NCI-H345 (cell line): ENCODE results near the gene IQCE.

Experiments
- DNase-seq: peaks from one replicate; lab custom pipeline; 2025; lab: John Stamatoyannopoulos, UW

Gene IQCE, protein sequence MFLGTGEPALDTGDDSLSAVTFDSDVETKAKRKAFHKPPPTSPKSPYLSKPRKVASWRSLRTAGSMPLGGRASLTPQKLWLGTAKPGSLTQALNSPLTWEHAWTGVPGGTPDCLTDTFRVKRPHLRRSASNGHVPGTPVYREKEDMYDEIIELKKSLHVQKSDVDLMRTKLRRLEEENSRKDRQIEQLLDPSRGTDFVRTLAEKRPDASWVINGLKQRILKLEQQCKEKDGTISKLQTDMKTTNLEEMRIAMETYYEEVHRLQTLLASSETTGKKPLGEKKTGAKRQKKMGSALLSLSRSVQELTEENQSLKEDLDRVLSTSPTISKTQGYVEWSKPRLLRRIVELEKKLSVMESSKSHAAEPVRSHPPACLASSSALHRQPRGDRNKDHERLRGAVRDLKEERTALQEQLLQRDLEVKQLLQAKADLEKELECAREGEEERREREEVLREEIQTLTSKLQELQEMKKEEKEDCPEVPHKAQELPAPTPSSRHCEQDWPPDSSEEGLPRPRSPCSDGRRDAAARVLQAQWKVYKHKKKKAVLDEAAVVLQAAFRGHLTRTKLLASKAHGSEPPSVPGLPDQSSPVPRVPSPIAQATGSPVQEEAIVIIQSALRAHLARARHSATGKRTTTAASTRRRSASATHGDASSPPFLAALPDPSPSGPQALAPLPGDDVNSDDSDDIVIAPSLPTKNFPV

DNA sequence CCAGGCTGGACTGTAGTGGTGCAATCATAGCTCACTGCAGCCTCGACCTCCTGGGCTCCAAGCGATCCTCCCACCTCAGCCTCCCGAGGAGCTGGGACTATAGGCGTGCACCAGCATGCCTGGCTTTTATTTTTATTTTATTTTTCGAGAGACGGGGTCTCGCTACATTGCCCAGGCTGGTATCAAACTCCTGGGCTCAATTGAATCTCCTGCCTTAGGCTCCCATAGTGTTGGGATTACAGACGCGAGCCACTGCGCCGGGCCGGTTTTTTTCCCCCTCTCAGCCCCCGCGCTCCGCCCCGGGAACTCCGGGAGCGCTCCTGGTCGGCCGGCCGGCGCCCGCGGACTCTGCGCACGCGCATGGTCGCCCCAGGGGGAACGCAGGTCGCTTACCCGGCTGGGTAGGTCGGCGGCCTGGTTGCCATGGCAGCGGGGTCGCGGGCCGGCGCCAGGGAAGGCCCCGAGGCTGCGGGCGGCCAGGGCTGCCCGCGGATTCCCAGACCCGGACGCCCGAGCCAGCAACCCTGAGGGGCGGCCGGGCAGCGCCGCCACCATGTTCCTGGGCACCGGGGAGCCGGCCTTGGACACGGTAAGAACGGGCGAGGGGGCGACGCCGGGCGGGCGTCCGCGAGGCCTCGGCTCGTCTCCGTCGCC lies at the start of gene IQCE:
TSS of gene IQCE (plus strand) at position 351 of the 654 bp plus-strand sequence. CDS start at position 554, 203 bp downstream.
- DNase-seq: peak; percentile 84

DNA sequence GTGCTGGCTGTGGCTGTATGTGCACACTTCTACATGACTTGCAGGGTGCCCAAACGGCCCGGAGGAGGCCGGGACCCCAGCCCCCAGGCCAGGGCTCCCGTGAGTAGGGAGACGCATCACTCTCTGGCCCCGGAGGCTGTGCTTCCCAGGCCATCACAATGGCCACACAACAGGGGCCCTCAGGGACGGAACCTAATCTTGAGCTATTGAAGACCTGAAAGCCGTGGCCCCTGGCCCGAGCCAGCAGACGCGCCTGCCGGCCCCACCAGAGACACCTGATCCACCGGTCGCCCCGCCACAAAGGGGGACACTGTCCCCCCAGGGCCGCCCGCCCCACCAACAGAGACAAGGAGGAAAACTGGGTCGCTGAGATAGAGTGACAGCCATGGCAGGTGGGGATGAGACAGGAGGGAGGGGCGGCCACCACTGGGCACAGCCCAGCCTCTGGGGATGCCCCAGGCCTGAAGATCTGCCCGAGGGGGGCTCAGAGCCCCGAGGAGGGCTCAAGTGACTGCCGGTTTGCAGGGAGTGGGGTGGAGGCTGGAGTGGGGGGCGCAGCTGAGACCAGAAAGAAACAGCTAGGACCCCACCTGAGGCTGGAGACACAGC lies 49.4 kb upstream of the IQCE start:
- DNase-seq: no peak

DNA sequence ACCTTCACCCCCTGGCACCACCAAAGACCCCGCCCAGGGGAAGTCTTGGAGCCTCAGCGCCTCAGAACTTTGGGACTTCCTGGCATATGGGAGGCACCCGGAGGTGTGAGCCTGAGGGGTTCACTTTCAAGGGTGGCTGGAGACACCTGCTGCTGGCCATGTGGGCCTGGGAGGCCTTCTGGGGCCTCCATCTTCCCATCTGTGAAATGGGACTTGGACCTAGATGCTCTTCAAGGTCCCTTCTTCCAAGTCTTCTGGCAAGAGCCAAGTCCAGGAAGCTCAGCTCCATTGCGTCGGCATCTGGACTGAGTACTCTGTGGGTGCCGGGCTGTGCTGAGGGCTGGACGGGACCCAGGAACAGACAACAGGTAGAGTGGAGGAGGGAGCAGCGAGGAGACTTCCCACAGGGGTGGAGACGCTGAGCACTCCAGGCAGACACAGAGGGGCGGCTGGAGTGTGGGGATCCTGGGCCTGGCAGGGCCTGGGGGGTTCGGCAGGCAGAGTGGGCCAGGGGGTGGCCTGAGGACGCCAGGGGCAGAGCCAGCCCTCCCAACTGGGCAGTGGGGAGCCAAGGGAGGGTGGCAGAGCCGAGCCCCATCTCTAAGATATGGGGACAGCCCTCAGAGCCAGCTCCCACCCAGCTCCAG lies 48.5 kb upstream of the IQCE start:
- DNase-seq: no peak

DNA sequence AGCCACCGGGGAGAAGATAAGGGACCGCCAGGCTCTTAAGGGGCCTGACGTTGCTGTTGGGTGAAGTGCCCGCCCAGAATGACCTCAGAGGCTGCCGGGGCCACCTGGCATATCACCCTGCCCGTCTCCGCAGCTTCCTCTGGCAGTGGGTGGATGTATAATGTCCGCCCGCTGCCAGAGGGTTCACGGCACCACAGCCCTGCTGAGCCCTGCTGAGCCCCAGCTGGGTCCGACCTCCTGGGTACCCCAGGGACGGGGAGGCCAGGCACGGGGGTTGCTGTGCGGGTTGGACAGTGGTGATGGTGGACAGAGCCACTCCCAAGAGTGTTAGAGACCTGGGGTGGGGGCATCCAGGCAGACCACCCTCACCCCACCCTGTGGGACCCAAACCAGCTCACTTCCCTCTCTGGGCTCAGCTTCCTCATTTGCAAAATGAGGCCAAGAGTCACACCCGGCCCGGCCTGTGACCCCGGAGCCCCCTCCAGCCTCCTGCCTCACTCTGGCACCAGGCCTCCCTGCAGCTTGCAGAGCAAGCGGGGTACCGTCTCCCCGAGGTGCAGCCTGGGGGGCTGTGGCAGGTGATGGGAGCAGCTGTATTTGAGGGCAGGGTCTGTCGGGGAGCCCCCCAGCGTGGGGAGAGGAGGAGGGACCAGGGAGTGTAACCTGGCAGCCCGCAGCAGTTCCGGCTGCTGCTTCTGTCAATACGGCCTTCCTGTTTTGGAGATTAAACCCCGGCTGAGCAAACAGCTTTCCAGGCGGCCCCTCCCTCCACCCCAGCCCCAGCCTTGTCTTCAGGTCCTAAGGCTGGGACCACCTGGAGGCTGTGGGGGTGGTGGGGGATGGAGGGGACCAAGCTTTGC lies 47.6 kb upstream of the IQCE start:
- DNase-seq: peak; percentile 71

DNA sequence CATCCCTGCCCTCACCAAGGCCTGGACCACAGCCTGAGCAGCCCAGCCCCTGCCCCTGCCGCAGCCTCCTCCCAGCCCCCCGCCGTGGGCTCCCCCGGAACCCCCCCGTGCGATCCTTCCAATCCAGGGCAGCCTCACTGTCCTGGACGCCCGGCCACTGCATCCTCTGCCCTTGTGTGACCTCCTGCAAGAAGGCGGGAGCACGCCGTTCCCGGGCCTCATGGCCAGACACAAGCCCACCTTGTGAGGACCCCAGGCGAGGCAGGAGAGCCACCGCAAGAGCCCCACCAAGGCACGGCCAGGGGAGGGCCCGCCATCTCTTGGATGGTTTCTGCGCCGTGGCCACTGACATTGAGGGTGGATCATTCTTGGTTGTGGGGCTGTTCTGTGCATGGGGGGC lies 47.0 kb upstream of the IQCE start:
- DNase-seq: no peak

DNA sequence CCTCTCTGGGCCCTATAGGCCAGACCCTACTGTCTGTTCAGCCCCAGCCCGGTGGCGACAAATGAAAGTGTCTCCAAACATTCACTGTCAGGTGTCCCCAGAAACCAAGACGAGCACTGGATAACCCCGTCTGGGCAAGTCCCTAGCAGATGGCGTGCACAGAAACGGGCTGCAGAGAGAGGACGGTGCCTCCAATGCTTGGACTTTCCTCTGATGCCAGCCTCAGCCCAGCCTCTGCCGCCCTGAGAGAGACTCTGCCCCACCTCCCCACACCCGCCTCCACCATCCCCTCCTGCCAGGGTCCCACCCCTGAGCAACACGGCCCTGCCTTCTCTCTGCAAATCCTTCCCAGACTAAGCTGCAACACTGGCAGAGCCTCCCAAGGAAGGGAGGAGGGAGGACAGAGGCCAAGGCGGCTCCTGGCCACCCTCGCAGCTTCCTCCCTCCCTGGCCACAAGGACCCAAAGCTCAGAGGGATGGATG lies 46.6 kb upstream of the IQCE start:
- DNase-seq: no peak

DNA sequence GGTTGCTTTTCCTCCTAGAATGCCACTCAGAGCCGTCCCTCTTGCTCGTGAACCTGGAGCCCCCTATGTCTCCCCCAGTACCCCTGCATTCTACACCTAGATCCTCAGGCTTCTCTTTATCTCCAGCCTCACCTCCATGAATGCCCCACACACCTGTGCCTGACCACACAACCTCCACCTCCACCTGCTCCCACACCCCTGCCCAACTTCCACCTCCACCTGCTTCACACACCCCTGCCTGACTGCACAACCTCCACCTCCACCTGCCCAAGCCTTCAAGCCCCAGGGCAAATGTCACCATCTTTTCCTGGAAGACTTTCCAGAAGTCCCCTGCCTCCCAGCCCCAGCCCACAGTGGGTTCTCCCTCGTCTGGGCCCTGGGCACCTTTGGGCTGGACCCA lies 46.1 kb upstream of the IQCE start:
- no peak for DNase-seq

DNA sequence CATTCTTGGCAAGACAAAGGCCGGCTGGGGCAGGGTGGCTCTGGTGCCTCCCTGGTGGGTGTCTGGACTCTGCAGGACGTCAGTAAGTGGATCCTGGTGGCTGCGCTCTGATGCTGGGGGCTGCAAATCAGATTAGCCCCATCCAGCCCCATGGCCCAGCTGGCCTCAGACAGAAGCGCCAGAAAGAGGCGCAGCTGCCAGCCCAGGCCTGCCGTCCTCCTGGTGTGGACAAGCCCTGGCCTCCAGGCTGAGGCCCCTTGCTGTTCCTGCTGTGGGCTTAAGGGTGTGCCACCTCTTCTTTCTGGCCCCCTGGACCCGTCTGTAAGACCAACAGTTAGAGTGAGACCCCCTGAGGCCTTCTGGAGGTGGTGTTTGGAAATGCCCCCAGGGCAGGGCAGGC lies 45.1 kb upstream of the IQCE start:
- no peak for DNase-seq

DNA sequence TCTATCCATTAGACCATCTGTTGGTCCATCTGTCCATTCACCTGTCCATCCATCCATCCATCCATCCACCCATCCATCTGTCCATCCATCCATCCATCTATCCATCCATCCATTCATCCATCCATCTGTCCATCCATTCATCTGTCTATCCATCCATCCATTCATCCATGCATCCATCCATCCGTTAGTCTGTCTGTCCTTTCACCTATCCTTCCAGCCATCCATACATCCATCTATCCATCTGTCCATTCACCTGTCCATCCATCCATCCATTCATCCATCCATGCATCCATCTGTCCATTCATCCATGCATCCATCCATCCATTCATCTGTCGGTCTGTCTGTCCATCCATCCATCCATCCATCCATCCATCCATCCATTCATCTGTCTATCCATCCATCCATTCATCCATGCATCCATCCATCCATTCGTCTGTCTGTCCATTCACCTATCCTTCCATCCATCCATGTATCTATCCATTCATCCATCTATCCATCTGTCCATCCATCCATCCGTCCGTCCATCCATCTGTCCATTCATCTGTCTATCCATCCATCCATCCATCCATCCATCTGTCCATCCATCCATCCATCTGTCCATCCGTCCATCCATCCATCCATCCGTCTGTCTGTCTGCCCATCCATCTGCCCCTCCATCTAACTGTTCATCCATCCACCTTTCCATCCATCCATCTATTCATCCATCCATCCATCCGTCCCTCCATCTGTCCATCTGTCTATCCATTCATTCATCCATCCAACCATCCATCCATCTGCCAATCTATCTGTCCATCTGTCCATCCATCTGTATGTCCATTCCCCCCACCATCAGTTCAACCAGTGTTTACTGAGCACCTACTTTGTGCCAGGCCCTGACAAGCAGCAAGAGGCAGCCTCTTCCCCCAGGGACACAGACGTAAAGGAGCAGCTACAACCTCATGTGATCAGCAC lies 44.0 kb upstream of the IQCE start:
- DNase-seq: no peak

DNA sequence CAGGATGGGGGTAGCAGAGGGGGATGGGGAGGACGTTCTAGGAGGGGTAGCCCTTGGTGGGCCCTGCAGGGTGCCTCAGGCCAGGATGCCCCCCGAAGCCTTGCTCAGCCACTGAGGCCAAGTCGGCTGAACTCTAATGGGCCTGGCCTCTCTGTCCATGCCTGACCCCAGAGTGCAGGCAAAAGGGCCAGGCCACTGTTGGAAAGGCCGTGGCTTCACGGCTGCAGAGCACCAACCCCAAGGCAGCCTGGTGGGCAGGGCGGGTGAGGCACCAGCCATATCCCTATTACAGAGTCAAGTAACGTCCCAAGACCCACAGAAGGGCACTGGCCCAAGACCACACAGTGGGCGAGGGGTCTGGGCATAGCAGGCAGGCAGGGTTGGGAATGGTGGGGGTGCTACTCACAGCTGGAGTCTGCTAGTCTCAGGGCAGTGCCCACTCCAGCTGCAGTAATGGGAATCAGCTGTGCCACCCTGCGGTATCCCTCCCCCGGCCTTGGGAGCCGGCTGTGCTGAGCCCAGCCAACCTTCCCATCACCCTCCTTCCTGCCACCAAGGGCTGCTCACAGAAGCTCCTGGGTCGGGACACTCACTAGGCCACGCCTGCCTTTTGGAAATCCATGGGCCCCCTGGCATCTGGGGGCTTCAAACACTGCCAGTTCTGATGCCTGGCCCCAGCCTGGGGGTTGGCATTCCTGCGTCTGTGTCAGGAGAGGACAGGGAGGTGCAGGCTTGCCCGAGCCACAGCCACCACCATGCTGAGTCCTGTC lies 43.2 kb upstream of the IQCE start:
- DNase-seq: no peak

DNA sequence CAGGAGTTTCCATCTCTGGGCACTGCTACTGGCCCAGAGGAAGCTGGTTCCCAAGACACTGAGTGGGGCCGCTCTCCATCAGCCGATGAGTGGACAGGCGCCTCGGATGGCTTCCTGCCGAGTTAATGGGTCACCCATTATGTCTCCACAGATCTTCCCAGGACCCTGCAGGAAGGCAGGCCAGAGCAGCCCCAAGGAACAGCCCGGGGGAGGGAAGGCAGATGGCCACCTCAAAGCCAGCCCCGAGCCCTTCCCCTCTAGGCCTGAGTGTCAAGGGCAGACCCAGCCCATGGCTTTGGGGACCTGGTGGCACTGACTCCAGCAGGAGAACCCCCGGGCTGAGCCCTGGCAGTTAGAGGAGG lies 42.6 kb upstream of the IQCE start:
- DNase-seq: no peak

DNA sequence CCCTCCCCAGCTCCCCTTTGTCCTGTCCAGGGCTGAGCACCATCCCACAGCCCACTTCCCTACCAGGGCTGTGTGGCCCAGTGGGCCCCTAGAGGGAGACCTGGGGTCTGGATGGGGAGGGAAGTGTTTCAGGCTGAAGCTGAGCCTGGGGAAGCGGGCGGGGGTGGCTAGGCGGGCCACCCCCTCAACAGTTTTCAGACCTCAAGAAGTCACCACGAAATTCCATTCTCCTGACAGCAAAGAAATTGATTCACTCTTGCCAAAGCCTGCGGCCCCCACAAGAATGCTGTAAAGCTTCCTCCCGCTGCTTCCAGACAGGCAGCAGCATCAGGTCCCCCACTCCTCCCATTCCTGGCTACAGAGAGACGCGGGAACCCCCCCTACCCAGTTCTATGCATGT lies 41.8 kb upstream of the IQCE start:
- no peak for DNase-seq

DNA sequence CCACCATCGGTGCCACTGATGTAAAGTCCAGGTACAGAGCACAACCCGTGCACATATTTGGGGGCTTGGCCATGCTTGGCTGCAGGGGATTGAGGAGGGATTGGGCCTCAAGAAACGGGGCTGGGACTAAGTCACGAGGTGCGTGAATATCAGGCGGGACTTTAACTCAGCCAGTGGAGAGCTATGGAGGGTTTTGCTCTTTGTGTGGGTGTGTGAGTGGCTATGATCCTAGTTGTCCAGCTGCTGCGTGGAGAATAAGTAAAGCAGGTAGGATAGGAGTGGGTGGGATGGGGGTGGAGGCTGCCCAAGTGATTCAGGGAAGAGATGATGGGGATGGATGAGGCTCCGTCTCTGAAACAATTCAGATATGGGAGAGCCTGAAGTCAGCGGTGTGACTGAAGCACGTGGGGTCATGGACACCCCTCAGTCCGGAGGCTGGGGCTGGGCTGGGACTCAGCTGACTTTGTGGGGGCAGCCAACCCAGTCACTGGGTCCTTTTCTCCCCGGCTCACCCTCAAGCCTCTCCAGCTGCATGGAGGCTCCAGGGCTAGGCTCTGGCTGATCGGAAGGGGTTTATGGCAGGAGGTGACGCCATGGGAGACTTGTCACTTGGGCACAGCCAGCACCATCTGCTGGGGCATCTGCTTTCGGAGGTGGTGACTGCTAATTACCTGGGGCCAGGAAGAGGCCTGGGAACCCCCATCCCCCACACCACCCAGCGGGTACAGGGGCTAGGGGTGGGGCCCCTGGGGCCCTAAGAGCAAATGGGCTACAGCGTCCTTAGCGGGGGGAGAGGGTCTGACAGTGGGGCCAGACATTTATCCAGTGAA lies 40.9 kb upstream of the IQCE start:
- no peak for DNase-seq

DNA sequence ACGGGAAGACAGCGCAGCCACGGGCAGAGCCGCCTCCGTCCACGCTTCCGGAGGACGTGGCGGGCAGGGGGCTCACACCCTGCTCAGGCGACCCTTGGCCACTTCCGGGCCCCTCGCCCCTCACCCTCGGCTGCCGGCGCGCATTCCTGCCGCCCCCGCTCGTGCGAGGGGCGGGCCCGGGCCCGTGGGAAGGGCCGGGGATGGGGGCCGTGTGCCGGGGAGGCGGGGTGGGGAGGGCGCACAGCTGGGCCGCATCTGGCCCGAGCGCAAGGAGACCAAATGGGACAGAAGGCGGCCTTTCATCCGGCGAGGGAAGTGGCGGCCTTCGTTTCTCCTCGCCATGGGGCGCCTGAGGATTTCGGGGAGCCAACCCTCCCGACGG lies 40.1 kb upstream of the IQCE start:
- no peak for DNase-seq

DNA sequence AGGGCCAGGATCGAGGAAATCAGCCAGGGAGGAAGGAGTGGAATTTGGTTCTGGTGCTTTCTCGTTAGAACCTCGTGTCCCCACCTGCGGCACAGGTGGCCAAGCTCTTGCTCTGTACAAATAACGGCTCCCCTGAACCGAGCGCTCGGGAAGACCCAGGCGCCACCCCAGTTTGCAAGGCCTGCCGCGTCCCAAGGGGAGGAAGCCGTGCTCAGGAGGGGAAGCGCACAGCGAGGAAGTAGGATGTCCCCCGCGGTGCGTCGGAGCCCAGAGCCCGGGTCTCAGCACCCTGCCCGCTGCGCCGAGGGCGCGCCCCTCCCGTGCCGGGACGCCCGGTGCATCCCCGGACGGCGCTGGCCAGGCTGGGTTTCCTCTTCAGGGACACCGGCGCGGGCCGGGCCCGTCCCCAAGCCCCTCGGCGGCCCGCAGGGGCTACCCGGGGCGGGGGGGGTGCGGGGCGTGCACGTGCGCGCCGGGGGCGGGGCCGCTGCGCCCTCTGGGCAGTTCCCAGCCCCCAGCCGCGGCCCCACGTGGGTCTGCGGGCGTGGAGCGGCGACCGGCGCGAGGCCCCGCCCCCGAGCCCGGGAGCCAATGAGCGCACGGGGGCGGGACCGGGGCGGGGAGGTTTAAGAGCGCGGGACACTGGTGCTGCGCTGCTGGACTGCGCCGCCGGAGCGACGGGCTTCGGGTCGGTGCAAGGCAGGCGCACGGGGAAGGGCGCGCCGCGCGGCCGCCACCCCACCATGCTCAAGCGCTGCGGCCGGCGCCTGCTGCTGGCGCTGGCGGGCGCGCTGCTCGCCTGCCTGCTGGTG lies 39.5 kb upstream of the IQCE start, which contains the start of gene LFNG:
TSS of gene LFNG (plus strand) at position 656 of the 812 bp plus-strand sequence. CDS start at position 744, 88 bp downstream.
- peak; percentile 93 for DNase-seq

DNA sequence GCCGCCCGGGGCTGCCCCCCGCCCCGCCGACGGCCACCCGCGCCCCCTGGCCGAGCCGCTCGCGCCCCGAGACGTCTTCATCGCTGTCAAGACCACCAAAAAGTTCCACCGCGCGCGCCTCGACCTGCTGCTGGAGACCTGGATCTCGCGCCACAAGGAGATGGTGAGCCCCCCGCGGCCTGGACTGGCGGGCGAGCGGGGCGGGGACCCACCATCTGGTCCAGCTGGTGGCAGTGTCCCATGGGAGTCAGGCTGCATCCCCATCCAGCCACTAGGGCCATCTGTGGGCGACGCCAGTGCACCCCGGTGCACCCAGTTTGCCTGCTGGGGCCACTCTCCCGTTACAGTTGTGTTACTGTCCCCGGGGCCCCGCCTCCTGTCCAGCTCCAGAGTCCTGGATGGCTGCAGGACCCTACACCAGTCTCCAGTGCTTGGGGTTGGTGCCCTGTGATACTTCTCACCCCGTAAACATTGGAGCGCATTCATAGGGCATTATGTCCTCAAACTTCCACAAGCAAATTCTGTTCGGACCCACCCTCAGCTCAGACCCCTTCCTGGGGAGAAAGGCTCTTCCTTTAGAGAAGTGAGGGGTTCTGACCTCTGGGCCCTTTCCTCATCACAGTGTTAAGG lies 38.5 kb upstream of the IQCE start:
- peak; percentile 24 for DNase-seq
